Measurements from ENCODE around the gene SRCAP. TPM values are rescaled to one million over a fixed set of nuclear protein-coding genes. Genes with fewer than 3 reads are reported as not detected.

Gene SRCAP
- total RNA-seq, 1 experiment from 2014 or later, result 58.5 TPM

- H3K36me3 Mint-ChIP-seq, result peaks cover 43% of the 10 kb centered on the region
- peaks cover 21% of the 10 kb centered on the region for H3K4me1 Mint-ChIP-seq
- H3K9me3 Mint-ChIP-seq, result no peaks in the 10 kb centered on the region
- CTCF ChIA-PET, result interaction anchor here (0.9 kb wide), 1 partner anchor 68 kb away, joined by 3 read pairs; no protein-coding TSS in a partner anchor
- POLR2A ChIA-PET, result interaction anchor here (1.0 to 1.1 kb wide), 2 partner anchors 13 to 84 kb away, joined by 3 to 4 read pairs; no protein-coding TSS in a partner anchor
- H3K27ac Mint-ChIP-seq, result peak within 1 kb of the TSS; percentile 96
- H3K4me3 Mint-ChIP-seq, result peak within 1 kb of the TSS; percentile 94
- ATAC-seq (peak; percentile 95), DNase-seq (ENCODE audit: low spot score) (peak; percentile 96)
- H3K27me3 Mint-ChIP-seq (ENCODE audit: low read depth), result no peaks in the 10 kb centered on the region
- no peak for TF ChIP-seq ZNF219 (CRISPR knock-in tag; IDR thresholded peaks at IDR 0.05; ENCODE audit: borderline replicate concordance)
- no peak for TF ChIP-seq E2F1 (CRISPR knock-in tag; IDR thresholded peaks at IDR 0.05)
- TF ChIP-seq ZNF138 (CRISPR knock-in tag; conservative IDR thresholded peaks at IDR 0.05), result no peak
- no peak for TF ChIP-seq CTCF (IDR thresholded peaks at IDR 0.05)
- no peak for TF ChIP-seq ETV6 (CRISPR knock-in tag; IDR thresholded peaks at IDR 0.05)
- TF ChIP-seq ZNF532 (CRISPR knock-in tag; IDR thresholded peaks at IDR 0.05; ENCODE audit: borderline replicate concordance), result no peak
- no peak for TF ChIP-seq MXD4 (CRISPR knock-in tag; IDR thresholded peaks at IDR 0.05; ENCODE audit: borderline replicate concordance)
- no peak for TF ChIP-seq E2F5 (CRISPR knock-in tag; IDR thresholded peaks at IDR 0.05)
- no peak for TF ChIP-seq PRDM15 (CRISPR knock-in tag; IDR thresholded peaks at IDR 0.05)
- TF ChIP-seq ZBTB21 (CRISPR knock-in tag; IDR thresholded peaks at IDR 0.05; ENCODE audit: borderline replicate concordance), result no peak
- TF ChIP-seq ZNF281 (CRISPR knock-in tag; IDR thresholded peaks at IDR 0.05), result 0 out of 2 replicates have a peak, but pooled peaks have one; percentile 42
- peak; percentile 52; the same call in 1 of the 2 replicates for TF ChIP-seq GABPB1 (CRISPR knock-in tag; IDR thresholded peaks at IDR 0.05)
- no peak for TF ChIP-seq NR1H2 (CRISPR knock-in tag; IDR thresholded peaks at IDR 0.05)
- TF ChIP-seq NR3C1 (CRISPR knock-in tag; conservative IDR thresholded peaks at IDR 0.05; ENCODE audit: low read depth), result no peak
- no peak for TF ChIP-seq ELF4 (CRISPR knock-in tag; IDR thresholded peaks at IDR 0.05; ENCODE audit: low read depth)
- TF ChIP-seq MAX (CRISPR knock-in tag; IDR thresholded peaks at IDR 0.05), result peak; percentile 66; the same call in 1 of the 2 replicates
Observed at GRCh38 chr16:30761928-30762902, 63.2 kb downstream of the SRCAP start, which contains the start of the genes CFAP119 and RNF40. Gene CFAP119 (minus strand): TSS chr16:30762062. CDS start chr16:30761748, 314 bp downstream. Gene RNF40 (plus strand): TSS chr16:30762322. CDS start chr16:30762546, 224 bp downstream.

Measured in WTC11 (cell line).